Adrenal gland (tissue), 12 donors: ENCODE data around the gene SYNDIG1. TPM values are rescaled to one million over a fixed set of nuclear protein-coding genes. Genes with fewer than 3 reads are reported as not detected.
A peak's percentile ranks its signal among the peaks of the same experiment; 100 is the strongest.

Experiments used
- DNase-seq, 7 donors: peaks; one replicate each; pipeline ENCODE4 v3.0.0-alpha.2; 2019 to 2020
- H3K27ac ChIP-seq, 5 donors: fragments of 200-600 bp; sonication (generic) in 4 of 5; 1 replicate in 3 of 5; 2 replicates in 2 of 5; pipeline versions ENCODE4 v1.5.1 to v1.8.0; 2016 to 2020; ENCODE audit warnings: mild to moderate bottlenecking in 1 of 5
- H3K27me3 ChIP-seq: fragments of 200-600 bp; 2 replicates; pipeline ENCODE4 v1.8.0; 2021
- H3K36me3 ChIP-seq, 2 donors: fragments of 200-600 bp; replicated peaks in 1 of 2; 1 replicate in 1 of 2; 2 replicates in 1 of 2; pipeline versions ENCODE4 v1.5.1 to v1.8.0; 2018 to 2022
- H3K4me1 ChIP-seq, 2 donors: fragments of 200-600 bp; replicated peaks in 1 of 2; 1 replicate in 1 of 2; 2 replicates in 1 of 2; pipeline versions ENCODE4 v1.5.1 to v1.8.0; 2018 to 2021
- H3K4me3 ChIP-seq, 4 donors: fragments of 200-600 bp; sonication (generic) in 3 of 4; one replicate each; pipeline ENCODE4 v1.5.1; 2016 to 2018
- H3K9me3 ChIP-seq, 3 donors: fragments of 200-600 bp; sonication (generic) in 1 of 3; replicated peaks in 1 of 3; 1 replicate in 2 of 3; 2 replicates in 1 of 3; pipeline versions ENCODE4 v1.5.1 to v1.8.0; 2016 to 2021
- CTCF ChIP-seq, 6 experiments: fragments of 450-650 bp in 4 of 6; fragments of 200-600 bp in 2 of 6; sonication (generic) in 1 of 6; IDR thresholded peaks; 1 replicate in 5 of 6; 2 replicates in 1 of 6; pipeline versions ENCODE4 v1.5.1 to v1.8.0; 2016 to 2021; ENCODE audit warnings: antibody characterized with exemption in 6 of 6, mild to moderate bottlenecking in 2 of 6, moderate library complexity in 1 of 6
- POLR2A ChIP-seq, 2 donors: fragments of 450-650 bp; IDR thresholded peaks; one replicate each; pipeline ENCODE4 v1.6.1; 2017; ENCODE audit warnings: antibody characterized with exemption in 2 of 2, mild to moderate bottlenecking in 2 of 2, moderate library complexity in 1 of 2
- WGBS, 4 donors: extraction: QIAGEN DNeasy Blood & Tissue Kit in 2 of 4; methylation state at CpG; one replicate each; pipeline versions ENCODE4 v1.1.5 to v1.1.7; 2013 to 2017; 5-methylcytosine and 5-hydroxymethylcytosine counted together
- intact Hi-C, 2 donors: fragments of 100-400 bp; cut with DNase I; formaldehyde crosslinking; loops; one replicate each; pipeline versions ENCODE4 v1.14.1 to v1.15.0; 2022 to 2023
- polyA plus RNA-seq, 3 donors: library from polyadenylated mRNA; stranded (reverse); fragments of 200-250 nt in 2 of 3; fragments of 350-450 nt in 1 of 3; fragmentation: Illumina TruSeq in 1 of 3; extraction: RNeasy Lipid Tissue Mini Kit (QIAGEN cat#74804) in 1 of 3; gene quantifications; one replicate each; pipeline ENCODE4 v1.2.3, GENCODE V29; 2013 to 2014
- total RNA-seq, 9 donors: library from RNA; depleted of rRNA in 4 of 9; stranded (reverse); fragments of >200 nt in 4 of 9; fragments of 120-200 nt in 1 of 9; fragmentation: NEBNext Ultra II Directional in 1 of 9; extraction: Animal tissue kit (Norgen Biotek cat#: 25700) in 1 of 9; gene quantifications; one replicate each; pipeline versions ENCODE4 v1.1.0 to v1.2.4, GENCODE V29; 2013 to 2023
- donor health status: healthy with polysubstance abuse.
- donor health status: Bipolar disorder and iron deficiency.
- donor health status: DM: yes; HTN: yes; CAD: no.
- donor health status: DM: no; HTN: no; CAD: no.
- donor health status: DM: no; HTN: no; CAD: no.
- donor health status: DM: yes; HTN: yes; CAD: no.

Gene SYNDIG1
- total and polyA plus RNA-seq, 12 donors, result 0.26 to 3.6 (median 0.76) TPM

- Histone ChIP-seq H3K27me3 (no peaks in the 10 kb centered on the region), H3K4me1 (no peaks in the 10 kb centered on the region), H3K36me3 (no peaks in the 10 kb centered on the region), H3K27ac (no peak overlapping the region), H3K9me3 (no peaks in the 10 kb centered on the region), H3K4me3 (no peak overlapping the region)
- no peak for TF ChIP-seq POLR2A (IDR thresholded peaks at IDR 0.05)
- no peak for TF ChIP-seq CTCF (IDR thresholded peaks at IDR 0.05)
- WGBS, 4 donors, result 77 to 89% (median 88%) methylated on average over 8 to 16 of the region's 16 CpGs
- intact Hi-C loops, result no loop called here
- DNase-seq, result peak in 1 of 7 donors; percentile 9
These were observed 215.7 kb downstream of the SYNDIG1 start for GRCh38 chr20:24684956-24685691.

- H3K4me1 ChIP-seq, result no peaks in the 10 kb centered on the region
These were observed 216.3 kb downstream of the SYNDIG1 start for GRCh38 chr20:24685736-24686135.

GRCh38 chr20:24686156-24686555 lies 216.7 kb downstream of the SYNDIG1 start:
- intact Hi-C loops, result no loop called here
- 81 to 85% (median 83%) methylated on average over 7 of the region's 7 CpGs for WGBS, 4 donors

More at GRCh38 chr20:24685736-24686135, 216.3 kb downstream of the SYNDIG1 start:
- H3K4me3 ChIP-seq, result no peak overlapping the region
- no peaks in the 10 kb centered on the region for H3K9me3 ChIP-seq
- H3K36me3 ChIP-seq, result no peaks in the 10 kb centered on the region
- no peak for TF ChIP-seq CTCF (IDR thresholded peaks at IDR 0.05)
- no peak for TF ChIP-seq POLR2A (IDR thresholded peaks at IDR 0.05)
- intact Hi-C loops, result no loop called here
- H3K27me3 ChIP-seq, result no peaks in the 10 kb centered on the region
- 75 to 88% (median 79%) methylated on average over 1 to 5 of the region's 5 CpGs for WGBS, 4 donors
- peak in 2 of 7 donors; percentile 5 to 17 for DNase-seq
- H3K27ac ChIP-seq, result no peak overlapping the region

GRCh38 chr20:24690408-24690807 lies 221.0 kb downstream of the SYNDIG1 start:
- 27 to 93% (median 66%) methylated on average over 1 of the region's 1 CpG for WGBS, 4 donors
- intact Hi-C loops, result no loop called here
- Histone ChIP-seq H3K36me3 (no peaks in the 10 kb centered on the region), H3K27ac (no peak overlapping the region), H3K4me3 (no peak overlapping the region), H3K9me3 (no peaks in the 10 kb centered on the region), H3K4me1 (peaks cover 0 to 5% of the 10 kb centered on the region in 2 donors), H3K27me3 (no peaks in the 10 kb centered on the region)
- DNase-seq, result peak in 2 of 7 donors; percentile 2 to 11
- TF ChIP-seq POLR2A (IDR thresholded peaks at IDR 0.05), result no peak
- TF ChIP-seq CTCF (IDR thresholded peaks at IDR 0.05), result no peak

More at GRCh38 chr20:24686156-24686555, 216.7 kb downstream of the SYNDIG1 start:
- Histone ChIP-seq H3K36me3 (no peaks in the 10 kb centered on the region), H3K4me1 (no peaks in the 10 kb centered on the region), H3K27ac (no peak overlapping the region), H3K4me3 (no peak overlapping the region), H3K9me3 (no peaks in the 10 kb centered on the region), H3K27me3 (no peaks in the 10 kb centered on the region)
- DNase-seq, result no peak
- TF ChIP-seq POLR2A (IDR thresholded peaks at IDR 0.05), result no peak
- TF ChIP-seq CTCF (IDR thresholded peaks at IDR 0.05), result no peak
